Astrocyte of the cerebellum (primary cell): ENCODE data around the gene CYP2E1.

Experiments
- DNase-seq: peaks from one replicate; pipeline ENCODE4 v3.0.0-alpha.2; 2011; ENCODE audit warnings: low read depth
- H3K4me3 ChIP-seq: 2 replicates; pipeline ENCODE4 v1.5.1; 2011; ENCODE audit warnings: mild to moderate bottlenecking, low read depth, low read length, moderate library complexity
- in situ Hi-C: cut with HindIII; loops from 2 replicates; pipeline ENCODE4 v1.10.0; 2017; ENCODE audit warnings: low sequenced_read_pairs
- TF ChIP-seq, protein P1 (sequence below): IDR thresholded peaks from 2 replicates; pipeline ENCODE4 v1.5.1; 2012; ENCODE audit warnings: low read length, low read depth, moderate library complexity, mild to moderate bottlenecking; ENCODE audit errors: missing control alignments

CYP2E1 gene

DNA sequence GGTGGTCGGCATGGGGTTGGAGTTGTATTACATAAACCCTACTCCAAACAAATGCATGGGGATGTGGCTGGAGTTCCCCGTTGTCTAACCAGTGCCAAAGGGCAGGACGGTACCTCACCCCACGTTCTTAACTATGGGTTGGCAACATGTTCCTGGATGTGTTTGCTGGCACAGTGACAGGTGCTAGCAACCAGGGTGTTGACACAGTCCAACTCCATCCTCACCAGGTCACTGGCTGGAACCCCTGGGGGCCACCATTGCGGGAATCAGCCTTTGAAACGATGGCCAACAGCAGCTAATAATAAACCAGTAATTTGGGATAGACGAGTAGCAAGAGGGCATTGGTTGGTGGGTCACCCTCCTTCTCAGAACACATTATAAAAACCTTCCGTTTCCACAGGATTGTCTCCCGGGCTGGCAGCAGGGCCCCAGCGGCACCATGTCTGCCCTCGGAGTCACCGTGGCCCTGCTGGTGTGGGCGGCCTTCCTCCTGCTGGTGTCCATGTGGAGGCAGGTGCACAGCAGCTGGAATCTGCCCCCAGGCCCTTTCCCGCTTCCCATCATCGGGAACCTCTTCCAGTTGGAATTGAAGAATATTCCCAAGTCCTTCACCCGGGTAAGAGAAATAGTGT, at the start of gene CYP2E1:
TSS of gene CYP2E1 (plus strand) at position 407 of the 632 bp plus-strand sequence. CDS start at position 440, 33 bp downstream.
- H3K4me3 ChIP-seq, result no peak within 1 kb of the TSS
- DNase-seq, result no peak
- TF ChIP-seq, protein P1, sequence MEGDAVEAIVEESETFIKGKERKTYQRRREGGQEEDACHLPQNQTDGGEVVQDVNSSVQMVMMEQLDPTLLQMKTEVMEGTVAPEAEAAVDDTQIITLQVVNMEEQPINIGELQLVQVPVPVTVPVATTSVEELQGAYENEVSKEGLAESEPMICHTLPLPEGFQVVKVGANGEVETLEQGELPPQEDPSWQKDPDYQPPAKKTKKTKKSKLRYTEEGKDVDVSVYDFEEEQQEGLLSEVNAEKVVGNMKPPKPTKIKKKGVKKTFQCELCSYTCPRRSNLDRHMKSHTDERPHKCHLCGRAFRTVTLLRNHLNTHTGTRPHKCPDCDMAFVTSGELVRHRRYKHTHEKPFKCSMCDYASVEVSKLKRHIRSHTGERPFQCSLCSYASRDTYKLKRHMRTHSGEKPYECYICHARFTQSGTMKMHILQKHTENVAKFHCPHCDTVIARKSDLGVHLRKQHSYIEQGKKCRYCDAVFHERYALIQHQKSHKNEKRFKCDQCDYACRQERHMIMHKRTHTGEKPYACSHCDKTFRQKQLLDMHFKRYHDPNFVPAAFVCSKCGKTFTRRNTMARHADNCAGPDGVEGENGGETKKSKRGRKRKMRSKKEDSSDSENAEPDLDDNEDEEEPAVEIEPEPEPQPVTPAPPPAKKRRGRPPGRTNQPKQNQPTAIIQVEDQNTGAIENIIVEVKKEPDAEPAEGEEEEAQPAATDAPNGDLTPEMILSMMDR, result no peak
- in situ Hi-C loops, result no loop called here

DNA sequence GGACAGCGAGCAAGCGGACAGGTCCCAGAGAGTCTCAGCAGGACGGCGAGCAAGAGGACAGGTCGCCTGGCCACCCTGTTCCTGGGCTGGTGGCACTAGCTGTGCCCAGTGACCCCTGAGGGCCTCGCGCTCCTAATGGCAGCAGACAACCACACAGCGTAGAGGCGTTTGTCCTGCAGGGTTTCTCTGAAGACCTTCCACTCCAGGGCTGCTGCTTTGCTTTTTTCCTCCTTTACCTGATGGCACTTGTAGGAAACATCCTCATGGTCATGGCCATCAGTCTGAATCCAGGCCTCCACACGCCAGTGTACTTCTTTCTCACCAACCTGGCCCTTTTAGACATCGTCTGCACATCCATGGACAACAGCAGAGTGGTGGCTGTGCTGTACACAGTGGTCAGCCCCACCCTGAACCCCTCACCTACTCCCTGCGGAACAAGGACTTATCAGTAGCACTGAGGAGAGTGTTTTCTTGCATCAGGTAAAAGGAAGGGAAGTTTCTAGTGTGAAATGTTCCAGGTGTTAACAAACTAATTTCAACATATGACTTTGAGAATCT, 46.0 kb upstream of the CYP2E1 start:
- in situ Hi-C loops, result no loop called here
- DNase-seq, result no peak
- no peak overlapping the region for H3K4me3 ChIP-seq
- TF ChIP-seq, protein P1, result no peak

DNA sequence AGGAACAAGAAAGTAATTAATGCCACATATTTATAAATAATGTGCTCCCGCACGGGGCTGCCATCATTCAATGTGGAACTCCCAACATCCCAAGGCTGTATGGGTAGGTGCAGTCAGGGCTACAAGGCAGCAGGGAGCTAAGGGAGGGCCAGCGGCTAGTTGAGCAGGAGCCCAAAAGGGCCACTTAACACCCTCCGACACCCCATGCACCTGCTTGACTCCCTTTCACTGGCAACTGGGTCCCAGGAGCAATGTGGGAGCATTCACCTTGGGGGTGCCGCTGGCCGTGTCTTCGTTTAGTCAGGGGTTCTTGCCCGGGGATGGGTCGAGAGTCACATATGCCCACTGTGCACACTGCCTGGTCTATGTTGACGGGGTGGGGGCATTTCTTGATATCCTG, 45.5 kb upstream of the CYP2E1 start:
- no peak for DNase-seq
- no peak overlapping the region for H3K4me3 ChIP-seq
- in situ Hi-C loops, result no loop called here
- TF ChIP-seq, protein P1, result no peak

DNA sequence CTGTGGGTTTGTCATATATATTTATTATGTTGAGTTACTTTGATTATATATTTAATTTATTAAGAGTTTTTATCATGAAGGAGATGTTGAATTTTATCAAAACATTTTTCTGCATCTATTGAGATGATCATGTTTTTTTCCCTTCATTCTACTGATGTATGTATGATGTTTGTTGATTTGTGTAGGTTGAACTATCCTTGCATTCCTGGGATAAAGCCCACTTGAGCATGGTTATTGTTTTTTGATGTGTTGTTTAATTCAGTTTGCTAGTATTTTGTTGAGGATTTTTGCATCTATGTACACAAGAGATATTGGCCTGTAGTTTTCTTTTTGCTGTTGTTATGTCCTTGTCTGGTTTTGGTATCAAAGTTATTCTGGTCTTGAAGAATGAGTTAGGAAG, 42.3 kb upstream of the CYP2E1 start:
- in situ Hi-C loops, result no loop called here
- TF ChIP-seq, protein P1, result no peak
- no peak overlapping the region for H3K4me3 ChIP-seq
- no peak for DNase-seq

DNA sequence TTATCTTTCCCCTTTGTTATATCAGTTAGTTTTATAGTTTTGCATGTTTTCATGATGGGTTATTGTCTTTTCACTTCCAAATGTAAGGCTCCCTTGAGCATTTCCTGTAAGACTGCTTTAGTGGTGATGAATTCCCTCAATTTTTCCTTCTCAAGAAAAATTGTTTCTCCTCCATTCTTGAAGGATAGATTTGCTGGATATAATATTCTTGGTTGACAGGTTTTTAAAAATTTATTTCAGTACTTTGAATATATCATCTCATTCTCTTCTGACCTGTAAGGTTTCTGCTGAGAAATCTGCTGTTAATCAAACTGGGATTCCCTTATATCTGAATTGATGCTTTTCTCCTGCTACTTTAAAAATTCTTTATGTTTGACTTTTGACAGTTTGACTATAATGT, 40.1 kb upstream of the CYP2E1 start:
- no peak overlapping the region for H3K4me3 ChIP-seq
- no peak for DNase-seq
- in situ Hi-C loops, result no loop called here
- TF ChIP-seq, protein P1, result no peak

DNA sequence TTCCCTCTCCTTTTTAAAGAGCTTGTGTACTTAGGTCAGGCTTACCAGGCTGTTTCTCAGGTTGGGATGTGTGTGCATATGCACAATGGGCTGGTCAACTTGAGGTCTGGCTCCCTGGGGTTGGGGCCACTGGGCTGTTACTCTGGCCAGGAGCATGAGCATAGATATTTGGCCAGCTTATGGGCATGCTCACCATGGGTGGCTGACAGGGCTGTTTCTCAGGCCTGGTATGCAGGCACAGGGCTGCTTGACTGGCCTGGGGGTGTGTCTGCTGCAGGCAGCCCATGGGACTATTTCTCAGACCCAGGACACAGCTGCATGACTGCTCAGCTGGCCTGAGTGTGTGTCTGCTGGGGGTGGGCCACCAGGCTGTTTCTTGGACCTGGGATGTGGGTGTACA, 38.8 kb upstream of the CYP2E1 start:
- in situ Hi-C loops, result no loop called here
- no peak overlapping the region for H3K4me3 ChIP-seq
- no peak for DNase-seq
- TF ChIP-seq, protein P1, result no peak
